ENCODE results near the gene LHPP. TPM values are rescaled to one million over a fixed set of nuclear protein-coding genes. Genes with fewer than 3 reads are reported as not detected.

The LHPP gene
- total RNA-seq, 1 experiment from 2014 or later: 3.7 TPM

DNA sequence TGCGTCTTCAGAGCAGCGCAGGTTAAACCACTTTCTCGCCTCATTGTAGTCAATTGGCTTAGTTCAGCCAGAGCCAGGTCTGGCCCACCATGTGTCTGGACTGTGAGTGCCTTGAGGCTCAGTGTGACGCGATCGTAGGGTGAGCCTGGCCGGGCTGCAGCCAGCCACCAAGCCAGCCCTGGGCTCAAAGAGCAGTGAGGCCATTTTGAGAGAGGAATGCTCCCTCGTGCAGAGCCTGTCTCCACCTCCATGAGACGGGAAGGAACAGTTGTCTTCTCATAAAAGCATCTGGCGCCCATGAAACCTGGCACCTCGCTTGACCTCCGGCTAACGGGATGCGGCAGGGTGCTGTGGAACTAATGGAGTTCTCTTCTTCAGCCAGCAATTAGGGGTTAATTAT, 34.5 kb downstream of the LHPP start:
- H3K27ac Mint-ChIP-seq (ENCODE audit: low read depth, unreplicated experiment): no peak overlapping the region
- TF ChIP-seq, protein P1, sequence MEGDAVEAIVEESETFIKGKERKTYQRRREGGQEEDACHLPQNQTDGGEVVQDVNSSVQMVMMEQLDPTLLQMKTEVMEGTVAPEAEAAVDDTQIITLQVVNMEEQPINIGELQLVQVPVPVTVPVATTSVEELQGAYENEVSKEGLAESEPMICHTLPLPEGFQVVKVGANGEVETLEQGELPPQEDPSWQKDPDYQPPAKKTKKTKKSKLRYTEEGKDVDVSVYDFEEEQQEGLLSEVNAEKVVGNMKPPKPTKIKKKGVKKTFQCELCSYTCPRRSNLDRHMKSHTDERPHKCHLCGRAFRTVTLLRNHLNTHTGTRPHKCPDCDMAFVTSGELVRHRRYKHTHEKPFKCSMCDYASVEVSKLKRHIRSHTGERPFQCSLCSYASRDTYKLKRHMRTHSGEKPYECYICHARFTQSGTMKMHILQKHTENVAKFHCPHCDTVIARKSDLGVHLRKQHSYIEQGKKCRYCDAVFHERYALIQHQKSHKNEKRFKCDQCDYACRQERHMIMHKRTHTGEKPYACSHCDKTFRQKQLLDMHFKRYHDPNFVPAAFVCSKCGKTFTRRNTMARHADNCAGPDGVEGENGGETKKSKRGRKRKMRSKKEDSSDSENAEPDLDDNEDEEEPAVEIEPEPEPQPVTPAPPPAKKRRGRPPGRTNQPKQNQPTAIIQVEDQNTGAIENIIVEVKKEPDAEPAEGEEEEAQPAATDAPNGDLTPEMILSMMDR (IDR thresholded peaks at IDR 0.05; ENCODE audit: unreplicated experiment): no peak
- no peak for DNase-seq (ENCODE audit: unreplicated experiment)
- intact Hi-C loops (cut with micrococcal nuclease): no loop called here
- H3K36me3 Mint-ChIP-seq (ENCODE audit: insufficient read depth, unreplicated experiment): no peaks in the 10 kb centered on the region
- ChIA-PET POLR2A (no interaction called here), CTCF (interaction anchor here (0.6 kb wide), 3 partner anchors 33 to 175 kb away, joined by 3 read pairs; no protein-coding TSS in a partner anchor)
- H3K4me1 Mint-ChIP-seq (ENCODE audit: insufficient read depth, unreplicated experiment): no peaks in the 10 kb centered on the region
- no peaks in the 10 kb centered on the region for H3K27me3 Mint-ChIP-seq (ENCODE audit: insufficient read depth, unreplicated experiment)
- BruUV-seq (replicated peaks): no TSS peak
- no peak overlapping the region for H3K4me3 Mint-ChIP-seq (ENCODE audit: unreplicated experiment)
- H3K9me3 Mint-ChIP-seq (ENCODE audit: unreplicated experiment): no peaks in the 10 kb centered on the region

DNA sequence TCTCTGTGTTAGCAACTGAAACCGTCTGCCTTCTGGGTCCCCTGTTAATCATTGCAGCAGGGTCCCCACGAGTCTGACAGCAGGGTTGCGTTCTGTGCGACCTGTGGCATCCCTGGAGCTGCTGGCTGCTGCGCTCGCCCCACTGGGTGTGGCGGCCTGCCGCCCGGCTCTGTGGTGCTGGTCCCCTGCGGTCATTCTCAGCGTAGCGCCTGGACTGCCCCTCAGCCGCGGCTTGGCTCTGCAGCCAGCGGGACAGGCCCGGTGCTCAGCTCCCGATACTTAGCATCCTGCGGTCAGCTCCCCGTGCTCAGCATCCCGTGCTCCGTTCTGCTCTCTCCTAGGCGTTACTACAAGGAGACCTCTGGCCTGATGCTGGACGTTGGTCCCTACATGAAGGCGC, 35.0 kb downstream of the LHPP start:
- no peak for DNase-seq (ENCODE audit: unreplicated experiment)
- ChIA-PET CTCF (interaction anchor here (0.6 kb wide), 2 partner anchors 32 to 78 kb away, joined by 3 read pairs; no protein-coding TSS in a partner anchor), POLR2A (no interaction called here)
- H3K36me3 Mint-ChIP-seq (ENCODE audit: insufficient read depth, unreplicated experiment): no peaks in the 10 kb centered on the region
- no peaks in the 10 kb centered on the region for H3K9me3 Mint-ChIP-seq (ENCODE audit: unreplicated experiment)
- TF ChIP-seq, protein P1 (IDR thresholded peaks at IDR 0.05; ENCODE audit: unreplicated experiment): no peak
- no peaks in the 10 kb centered on the region for H3K4me1 Mint-ChIP-seq (ENCODE audit: insufficient read depth, unreplicated experiment)
- no TSS peak for BruUV-seq (replicated peaks)
- intact Hi-C loops (cut with micrococcal nuclease): no loop called here
- H3K27me3 Mint-ChIP-seq (ENCODE audit: insufficient read depth, unreplicated experiment): no peaks in the 10 kb centered on the region
- no peak overlapping the region for H3K27ac Mint-ChIP-seq (ENCODE audit: low read depth, unreplicated experiment)
- H3K4me3 Mint-ChIP-seq (ENCODE audit: unreplicated experiment): no peak overlapping the region

DNA sequence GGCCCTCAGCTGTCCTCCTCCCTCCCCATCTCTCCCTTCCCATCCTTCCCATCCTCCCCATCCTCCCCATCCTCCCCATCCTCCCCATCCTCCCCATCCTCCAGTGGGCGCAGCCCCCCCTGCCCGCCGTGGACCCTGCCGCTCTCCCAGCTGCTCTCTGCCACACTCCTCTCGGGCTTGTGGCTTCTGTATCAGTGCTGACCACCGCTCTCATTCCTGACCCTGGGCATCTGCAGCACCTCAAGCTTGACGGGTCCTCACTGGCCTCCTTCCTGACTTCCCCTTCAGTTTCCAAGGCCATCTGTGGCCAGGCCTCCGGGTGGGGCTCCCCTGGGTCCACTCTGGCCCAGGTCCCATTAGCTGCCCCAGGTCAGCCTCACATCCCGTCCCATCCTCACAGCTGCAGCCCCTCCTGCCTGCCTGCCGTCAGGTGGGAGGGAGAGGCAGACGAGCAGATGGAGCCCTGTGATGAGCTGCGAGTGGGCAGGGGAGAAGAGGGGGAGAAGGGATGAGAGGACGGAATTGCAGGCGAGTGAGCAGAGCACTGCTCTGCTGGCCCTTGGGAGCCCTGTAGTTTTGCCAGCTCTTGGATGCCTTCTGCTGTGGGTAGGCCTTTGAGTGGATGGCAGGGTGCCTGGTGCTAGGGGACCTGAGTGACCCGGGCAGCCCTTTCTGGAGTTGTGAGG, 35.7 kb downstream of the LHPP start:
- Mint-ChIP-seq H3K27ac (ENCODE audit: low read depth, unreplicated experiment) (no peak overlapping the region), H3K36me3 (ENCODE audit: insufficient read depth, unreplicated experiment) (no peaks in the 10 kb centered on the region), H3K4me1 (ENCODE audit: insufficient read depth, unreplicated experiment) (no peaks in the 10 kb centered on the region), H3K4me3 (ENCODE audit: unreplicated experiment) (no peak overlapping the region), H3K27me3 (ENCODE audit: insufficient read depth, unreplicated experiment) (no peaks in the 10 kb centered on the region), H3K9me3 (ENCODE audit: unreplicated experiment) (no peaks in the 10 kb centered on the region)
- ChIA-PET POLR2A (no interaction called here), CTCF (no interaction called here)
- BruUV-seq (replicated peaks): no TSS peak
- intact Hi-C loops (cut with micrococcal nuclease): no loop called here
- TF ChIP-seq, protein P1 (IDR thresholded peaks at IDR 0.05; ENCODE audit: unreplicated experiment): no peak
- DNase-seq (ENCODE audit: unreplicated experiment): no peak

GRCh38 chr10:124498056-124498455, 36.4 kb downstream of the LHPP start:
- intact Hi-C loops (cut with micrococcal nuclease): no loop called here
- no TSS peak for BruUV-seq (replicated peaks)
- no peaks in the 10 kb centered on the region for H3K4me1 Mint-ChIP-seq (ENCODE audit: insufficient read depth, unreplicated experiment)
- DNase-seq (ENCODE audit: unreplicated experiment): no peak
- ChIA-PET CTCF (no interaction called here), POLR2A (no interaction called here)
- H3K36me3 Mint-ChIP-seq (ENCODE audit: insufficient read depth, unreplicated experiment): no peaks in the 10 kb centered on the region
- no peaks in the 10 kb centered on the region for H3K9me3 Mint-ChIP-seq (ENCODE audit: unreplicated experiment)
- TF ChIP-seq, protein P1 (IDR thresholded peaks at IDR 0.05; ENCODE audit: unreplicated experiment): no peak
- no peak overlapping the region for H3K27ac Mint-ChIP-seq (ENCODE audit: low read depth, unreplicated experiment)
- H3K4me3 Mint-ChIP-seq (ENCODE audit: unreplicated experiment): no peak overlapping the region
- H3K27me3 Mint-ChIP-seq (ENCODE audit: insufficient read depth, unreplicated experiment): no peaks in the 10 kb centered on the region
